ENCODE data around the gene FZR1. TPM values are rescaled to one million over a fixed set of nuclear protein-coding genes. Genes with fewer than 3 reads are reported as not detected.

FZR1 gene
- total RNA-seq, 6 donors from 2014 or later: 19.9 to 110 (median 37.5) TPM

DNA sequence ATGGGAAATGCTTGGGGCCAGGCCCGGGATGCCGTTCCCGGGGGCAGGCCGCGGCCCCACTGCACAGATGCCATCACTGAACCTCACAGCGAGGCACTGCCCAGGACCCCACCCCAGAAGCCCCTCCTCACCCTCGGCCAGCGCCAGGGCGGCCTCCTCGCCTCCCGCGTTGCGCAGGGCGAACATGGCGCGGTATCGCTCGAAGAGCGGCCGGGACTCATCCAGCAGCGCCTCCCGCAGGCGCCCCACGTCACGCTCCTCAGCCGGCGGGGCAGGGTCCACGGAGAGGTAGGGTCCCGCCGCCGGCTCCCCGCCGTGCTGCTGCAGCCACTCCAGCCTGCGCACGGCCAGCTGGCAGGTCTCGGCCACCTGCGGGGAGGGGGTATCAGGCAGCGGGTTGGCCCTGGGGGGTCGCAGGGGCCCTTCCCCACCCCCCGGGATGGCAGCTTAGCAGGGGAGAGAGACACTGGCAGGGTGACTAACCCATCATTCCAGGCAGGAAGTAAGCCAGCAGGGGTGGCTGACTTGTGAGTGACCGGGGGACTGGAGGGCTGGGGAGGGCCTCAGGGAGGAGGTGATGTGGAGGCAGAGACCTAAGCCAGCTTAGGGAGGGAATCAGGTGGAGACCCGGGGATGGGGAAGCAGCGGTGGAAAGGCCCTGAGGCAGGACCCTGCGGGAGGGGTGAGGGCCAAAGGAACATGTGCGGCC, 13.8 kb upstream of the FZR1 start:
- Histone ChIP-seq H3K27me3 (no peaks in the 10 kb centered on the region), H3K4me1 (no peaks in the 10 kb centered on the region), H3K27ac (no peak overlapping the region), H3K4me3 (no peak overlapping the region), H3K9me3 (no peaks in the 10 kb centered on the region), H3K36me3 (peaks cover 4 to 67% (median 53%) of the 10 kb centered on the region in 4 donors)
- TF ChIP-seq EP300 (IDR thresholded peaks at IDR 0.05): no peak
- TF ChIP-seq, protein P1, sequence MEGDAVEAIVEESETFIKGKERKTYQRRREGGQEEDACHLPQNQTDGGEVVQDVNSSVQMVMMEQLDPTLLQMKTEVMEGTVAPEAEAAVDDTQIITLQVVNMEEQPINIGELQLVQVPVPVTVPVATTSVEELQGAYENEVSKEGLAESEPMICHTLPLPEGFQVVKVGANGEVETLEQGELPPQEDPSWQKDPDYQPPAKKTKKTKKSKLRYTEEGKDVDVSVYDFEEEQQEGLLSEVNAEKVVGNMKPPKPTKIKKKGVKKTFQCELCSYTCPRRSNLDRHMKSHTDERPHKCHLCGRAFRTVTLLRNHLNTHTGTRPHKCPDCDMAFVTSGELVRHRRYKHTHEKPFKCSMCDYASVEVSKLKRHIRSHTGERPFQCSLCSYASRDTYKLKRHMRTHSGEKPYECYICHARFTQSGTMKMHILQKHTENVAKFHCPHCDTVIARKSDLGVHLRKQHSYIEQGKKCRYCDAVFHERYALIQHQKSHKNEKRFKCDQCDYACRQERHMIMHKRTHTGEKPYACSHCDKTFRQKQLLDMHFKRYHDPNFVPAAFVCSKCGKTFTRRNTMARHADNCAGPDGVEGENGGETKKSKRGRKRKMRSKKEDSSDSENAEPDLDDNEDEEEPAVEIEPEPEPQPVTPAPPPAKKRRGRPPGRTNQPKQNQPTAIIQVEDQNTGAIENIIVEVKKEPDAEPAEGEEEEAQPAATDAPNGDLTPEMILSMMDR (IDR thresholded peaks at IDR 0.05): no peak
- TF ChIP-seq POLR2A (IDR thresholded peaks at IDR 0.05): no peak
- no peak for TF ChIP-seq POLR2AphosphoS5 (IDR thresholded peaks at IDR 0.05)
- ATAC-seq (ENCODE audit: low FRiP score in 2 of 2): no peak
- peak in 1 of 2 donors; percentile 79 for DNase-seq
- 98% methylated on average over 35 to 38 of the region's 45 CpGs for WGBS, 2 donors

DNA sequence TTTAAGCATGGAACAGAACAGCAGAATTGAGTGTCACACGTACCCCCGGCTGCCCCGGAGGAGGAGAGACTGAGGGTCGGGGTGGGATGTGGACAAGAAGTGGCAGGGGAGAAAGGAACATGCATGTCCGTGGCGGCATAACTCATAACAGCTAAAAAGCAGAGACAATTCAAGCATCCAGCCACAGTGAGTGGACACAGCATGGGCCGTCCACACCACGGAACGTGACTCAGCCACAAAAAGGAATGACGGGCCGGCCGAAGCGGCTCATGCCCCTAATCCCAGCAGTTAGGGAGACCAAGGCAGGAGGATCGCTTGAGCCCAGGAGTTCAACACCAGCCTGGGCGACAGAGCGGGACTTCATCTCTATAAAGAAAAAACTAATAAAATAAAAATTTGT, 13.2 kb upstream of the FZR1 start:
- no peaks in the 10 kb centered on the region for H3K4me1 ChIP-seq
- DNase-seq (peak in 1 of 2 donors; percentile 37), ATAC-seq (ENCODE audit: low FRiP score in 2 of 2) (no peak)
- WGBS, 2 donors: 94 to 97% methylated on average over 16 of the region's 16 CpGs
- H3K36me3 ChIP-seq: peaks cover 4 to 67% (median 53%) of the 10 kb centered on the region in 4 donors
- H3K27me3 ChIP-seq: no peaks in the 10 kb centered on the region
- no peaks in the 10 kb centered on the region for H3K9me3 ChIP-seq
- no peak overlapping the region for H3K4me3 ChIP-seq
- H3K27ac ChIP-seq: no peak overlapping the region
- TF ChIP-seq POLR2AphosphoS5 (IDR thresholded peaks at IDR 0.05): no peak
- TF ChIP-seq, protein P1 (IDR thresholded peaks at IDR 0.05): no peak
- TF ChIP-seq POLR2A (IDR thresholded peaks at IDR 0.05): no peak

DNA sequence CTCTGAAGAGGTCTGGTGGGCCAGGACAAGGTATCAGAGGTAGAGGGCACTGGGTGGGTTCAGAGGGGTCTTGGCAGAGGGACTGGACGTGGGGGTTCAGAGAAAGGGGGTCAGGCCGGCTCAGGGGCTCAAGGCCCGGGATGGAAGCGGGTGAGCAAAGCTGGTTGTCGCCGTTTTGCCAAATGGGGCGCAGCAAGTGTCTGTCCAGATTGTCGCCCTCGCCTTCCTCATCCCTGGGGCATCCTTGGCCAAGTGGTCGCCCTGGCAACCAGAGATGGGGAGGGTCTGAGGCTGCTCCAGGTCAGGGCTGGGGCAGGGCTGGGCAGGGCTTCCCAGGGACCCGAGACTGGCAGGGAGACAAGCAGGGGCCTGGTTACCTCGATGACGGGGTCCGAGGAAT, 12.5 kb upstream of the FZR1 start:
- DNase-seq (no peak), ATAC-seq (ENCODE audit: low FRiP score in 2 of 2) (no peak)
- TF ChIP-seq POLR2A (IDR thresholded peaks at IDR 0.05) (no peak), POLR2AphosphoS5 (IDR thresholded peaks at IDR 0.05) (no peak), EP300 (IDR thresholded peaks at IDR 0.05) (no peak)
- TF ChIP-seq, protein P1 (IDR thresholded peaks at IDR 0.05): no peak
- H3K36me3 ChIP-seq: peaks cover 4 to 67% (median 53%) of the 10 kb centered on the region in 4 donors
- no peak overlapping the region for H3K4me3 ChIP-seq
- 93 to 96% methylated on average over 10 to 14 of the region's 14 CpGs for WGBS, 2 donors
- H3K4me1 ChIP-seq: peaks cover 0 to under 1% (median 0%) of the 10 kb centered on the region in 4 donors
- no peaks in the 10 kb centered on the region for H3K27me3 ChIP-seq
- H3K9me3 ChIP-seq: no peaks in the 10 kb centered on the region
- H3K27ac ChIP-seq: no peak overlapping the region

DNA sequence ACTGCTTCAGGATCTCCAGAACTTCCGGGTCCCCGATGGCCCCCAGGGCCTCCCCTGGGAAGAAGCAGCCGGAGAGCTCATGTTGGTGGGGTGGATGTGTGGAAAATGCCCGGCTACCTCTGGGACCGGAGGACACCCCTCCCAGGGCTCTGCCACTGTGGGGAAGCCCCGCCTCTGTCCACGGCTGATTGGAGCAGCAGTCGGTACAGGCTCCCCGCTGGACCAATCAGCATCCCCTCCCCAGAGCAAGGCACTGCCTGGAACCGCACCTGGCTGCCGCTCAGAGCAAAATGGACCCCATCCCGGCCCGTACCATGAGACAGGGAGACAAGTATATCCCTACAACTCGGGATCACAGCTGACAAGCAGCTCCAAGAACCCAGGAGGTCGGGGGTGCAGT, 12.1 kb upstream of the FZR1 start:
- WGBS, 2 donors: 83 to 89% methylated on average over 10 to 15 of the region's 15 CpGs
- no peaks in the 10 kb centered on the region for H3K27me3 ChIP-seq
- DNase-seq (peak in 1 of 2 donors; percentile 72), ATAC-seq (ENCODE audit: low FRiP score in 2 of 2) (peak in 1 of 2 donors; percentile 37)
- TF ChIP-seq POLR2AphosphoS5 (IDR thresholded peaks at IDR 0.05) (no peak), POLR2A (IDR thresholded peaks at IDR 0.05) (no peak), EP300 (IDR thresholded peaks at IDR 0.05) (no peak)
- TF ChIP-seq, protein P1 (IDR thresholded peaks at IDR 0.05): no peak
- no peak overlapping the region for H3K27ac ChIP-seq
- no peak overlapping the region for H3K4me3 ChIP-seq
- peaks cover 4 to 67% (median 53%) of the 10 kb centered on the region in 4 donors for H3K36me3 ChIP-seq
- no peaks in the 10 kb centered on the region for H3K9me3 ChIP-seq
- H3K4me1 ChIP-seq: peaks cover 0 to 5% (median under 1%) of the 10 kb centered on the region in 4 donors

DNA sequence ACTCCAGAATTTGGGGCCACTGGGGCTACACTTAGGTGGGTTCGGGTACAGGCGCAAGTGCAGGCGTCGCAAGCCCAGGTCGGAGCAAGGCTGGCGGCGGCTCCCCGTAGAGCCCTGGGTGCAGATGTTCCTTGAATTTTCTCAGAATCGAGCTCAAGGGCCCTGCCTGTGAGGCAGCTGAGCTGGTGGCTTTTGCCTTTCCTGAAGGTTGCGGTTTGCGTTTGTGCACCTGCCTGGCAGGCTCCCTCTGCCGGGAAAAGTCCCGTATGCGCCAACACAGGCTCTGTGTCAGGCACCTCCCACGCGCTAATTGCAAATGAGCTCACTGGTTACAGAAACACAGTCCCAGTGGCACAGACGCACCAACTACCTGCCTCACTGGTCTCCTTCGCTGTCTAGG, 11.6 kb upstream of the FZR1 start:
- H3K4me3 ChIP-seq: no peak overlapping the region
- DNase-seq (peak in 1 of 2 donors; percentile 61), ATAC-seq (ENCODE audit: low FRiP score in 2 of 2) (no peak)
- no peaks in the 10 kb centered on the region for H3K27me3 ChIP-seq
- 94 to 97% methylated on average over 18 of the region's 18 CpGs for WGBS, 2 donors
- peaks cover 2 to 10% (median 6%) of the 10 kb centered on the region in 4 donors for H3K4me1 ChIP-seq
- TF ChIP-seq POLR2A (IDR thresholded peaks at IDR 0.05) (no peak), EP300 (IDR thresholded peaks at IDR 0.05) (no peak), POLR2AphosphoS5 (IDR thresholded peaks at IDR 0.05) (no peak)
- TF ChIP-seq, protein P1 (IDR thresholded peaks at IDR 0.05): no peak
- H3K36me3 ChIP-seq: peaks cover 4 to 67% (median 53%) of the 10 kb centered on the region in 4 donors
- H3K27ac ChIP-seq: no peak overlapping the region
- no peaks in the 10 kb centered on the region for H3K9me3 ChIP-seq
